Umbilical cord (tissue), 2 donors: ENCODE data around the gene SPECC1L. TPM values are rescaled to one million over a fixed set of nuclear protein-coding genes. Genes with fewer than 3 reads are reported as not detected.
A peak's percentile ranks its signal among the peaks of the same experiment; 100 is the strongest.

Experiments
- DNase-seq: peaks from one replicate; pipeline ENCODE4 v3.0.0-alpha.2; 2015; ENCODE audit warnings: low spot score
- total RNA-seq: library from RNA; depleted of rRNA; stranded (reverse); fragments of >200 nt; gene quantifications from one replicate; pipeline ENCODE4 v1.2.3, GENCODE V29; 2014; ENCODE audit warnings: low replicate concordance; ENCODE audit not compliant: insufficient read depth

The SPECC1L gene
- total RNA-seq, 1 donor from 2014 or later, result 40.9 TPM

DNA sequence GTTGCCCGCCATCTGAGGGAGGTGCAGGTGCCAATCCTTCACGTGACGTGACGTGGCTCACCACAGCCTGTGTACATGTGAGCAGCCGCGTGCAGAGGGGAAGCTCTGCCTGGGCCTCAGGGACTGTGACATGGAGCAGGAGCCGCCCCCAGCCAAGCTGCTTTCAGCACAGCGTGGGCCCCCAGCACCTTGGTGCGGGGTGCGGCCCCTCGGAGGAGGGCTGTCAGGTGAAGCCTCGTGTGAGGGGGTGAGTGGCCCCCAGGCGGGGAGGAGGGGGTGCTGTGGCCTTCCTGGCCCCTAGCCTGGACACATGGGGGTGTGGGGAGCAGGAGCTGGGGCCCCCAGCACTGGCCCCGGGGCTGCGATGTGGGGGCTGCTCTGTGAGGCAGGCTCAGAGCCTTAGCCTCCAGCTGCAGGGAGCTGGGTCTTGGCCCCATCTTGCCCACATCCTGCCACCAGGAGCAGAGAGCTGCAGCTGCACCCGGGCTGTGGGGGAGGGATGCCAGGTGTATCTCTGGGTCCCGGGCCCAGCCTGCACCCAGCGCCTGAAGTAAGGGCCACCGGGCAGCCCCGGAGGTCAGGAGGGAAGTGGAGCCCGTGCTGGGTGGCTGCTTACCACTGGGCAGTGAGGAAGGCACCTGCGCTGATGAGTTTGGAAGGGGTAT is 157.0 kb downstream of the SPECC1L start, which contains the start of gene ADORA2A:
TSS of gene ADORA2A (plus strand) at position 100 of the 665 bp plus-strand sequence. CDS start 5,806 bp downstream, outside the sequence.
- DNase-seq, result no peak

DNA sequence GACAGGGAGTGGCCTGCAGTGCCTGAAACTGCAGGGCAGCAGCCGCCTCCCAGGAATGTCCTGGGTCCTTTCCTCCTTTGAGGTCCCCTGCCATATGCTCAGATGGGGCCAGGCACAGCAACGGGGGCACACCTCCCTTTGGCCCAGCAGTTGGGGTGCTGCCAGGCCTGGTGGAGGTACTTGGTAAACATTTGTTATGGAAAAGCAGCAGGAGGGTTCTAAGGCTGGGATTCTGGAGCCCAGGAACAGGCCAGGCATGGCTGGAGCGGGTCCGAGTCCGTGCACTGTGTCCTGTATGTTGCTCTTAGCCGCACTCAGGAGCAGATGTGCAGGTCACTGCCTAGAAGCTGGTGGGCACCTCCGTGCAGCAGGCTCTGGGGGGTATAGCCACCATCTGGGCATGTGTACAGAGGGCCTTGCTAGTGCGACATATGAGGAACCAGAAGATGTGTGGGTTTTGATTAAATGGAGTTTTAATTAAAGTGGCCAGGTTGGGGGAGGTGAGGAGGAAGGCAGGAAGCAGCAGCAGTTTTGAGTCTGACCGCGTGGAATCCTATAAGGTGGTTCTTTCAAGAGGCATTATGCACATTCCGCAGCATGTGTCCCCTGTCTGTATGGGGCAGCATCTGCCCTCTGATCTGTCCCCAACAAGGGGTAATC is 158.2 kb downstream of the SPECC1L start:
- no peak for DNase-seq

DNA sequence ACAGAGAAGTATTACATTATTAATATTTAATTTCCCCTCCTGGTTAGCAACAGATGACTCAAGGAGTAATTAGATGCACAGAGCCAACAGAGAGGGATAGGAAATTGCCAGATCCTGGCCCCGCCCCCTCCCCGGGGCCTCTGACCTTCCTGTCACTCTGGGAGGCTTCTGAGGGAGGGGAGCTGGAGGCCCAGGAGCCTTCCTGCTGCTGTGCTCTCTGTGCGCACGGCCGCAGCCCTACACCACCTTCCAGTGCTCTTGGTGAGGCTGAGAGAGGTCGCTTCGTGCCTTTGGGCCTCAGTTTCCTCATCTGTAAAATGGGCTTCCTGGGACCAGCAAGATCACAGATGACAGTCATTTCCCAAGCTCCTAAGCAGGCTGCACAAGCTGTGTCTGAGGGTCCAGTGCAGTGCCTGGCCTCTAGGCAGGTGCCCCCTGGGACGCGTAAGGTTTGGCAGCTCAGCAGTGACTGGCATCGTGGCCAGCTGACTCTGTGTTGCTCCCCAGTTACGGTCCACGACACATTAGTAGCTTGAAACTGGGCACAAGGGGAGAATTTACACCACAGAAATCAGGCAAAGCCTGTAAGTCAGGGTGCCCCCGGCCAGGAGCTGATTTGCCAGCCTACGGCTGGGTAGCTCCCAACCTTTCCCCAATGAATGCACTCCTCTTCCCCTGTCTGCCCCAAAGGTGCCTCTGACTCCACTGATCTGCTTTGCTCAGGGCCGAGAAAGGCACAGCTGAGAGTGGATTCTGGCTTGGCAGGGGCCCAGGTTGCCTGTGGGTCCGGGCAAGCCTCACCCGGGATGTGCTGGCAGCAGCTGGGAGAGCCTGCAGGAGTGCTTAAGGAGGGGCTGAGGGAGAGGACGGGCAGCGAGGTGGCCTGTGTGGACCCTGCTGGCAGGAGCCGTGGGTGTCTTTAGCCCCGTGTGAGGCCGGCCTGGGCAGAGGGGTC is 159.1 kb downstream of the SPECC1L start:
- no peak for DNase-seq

DNA sequence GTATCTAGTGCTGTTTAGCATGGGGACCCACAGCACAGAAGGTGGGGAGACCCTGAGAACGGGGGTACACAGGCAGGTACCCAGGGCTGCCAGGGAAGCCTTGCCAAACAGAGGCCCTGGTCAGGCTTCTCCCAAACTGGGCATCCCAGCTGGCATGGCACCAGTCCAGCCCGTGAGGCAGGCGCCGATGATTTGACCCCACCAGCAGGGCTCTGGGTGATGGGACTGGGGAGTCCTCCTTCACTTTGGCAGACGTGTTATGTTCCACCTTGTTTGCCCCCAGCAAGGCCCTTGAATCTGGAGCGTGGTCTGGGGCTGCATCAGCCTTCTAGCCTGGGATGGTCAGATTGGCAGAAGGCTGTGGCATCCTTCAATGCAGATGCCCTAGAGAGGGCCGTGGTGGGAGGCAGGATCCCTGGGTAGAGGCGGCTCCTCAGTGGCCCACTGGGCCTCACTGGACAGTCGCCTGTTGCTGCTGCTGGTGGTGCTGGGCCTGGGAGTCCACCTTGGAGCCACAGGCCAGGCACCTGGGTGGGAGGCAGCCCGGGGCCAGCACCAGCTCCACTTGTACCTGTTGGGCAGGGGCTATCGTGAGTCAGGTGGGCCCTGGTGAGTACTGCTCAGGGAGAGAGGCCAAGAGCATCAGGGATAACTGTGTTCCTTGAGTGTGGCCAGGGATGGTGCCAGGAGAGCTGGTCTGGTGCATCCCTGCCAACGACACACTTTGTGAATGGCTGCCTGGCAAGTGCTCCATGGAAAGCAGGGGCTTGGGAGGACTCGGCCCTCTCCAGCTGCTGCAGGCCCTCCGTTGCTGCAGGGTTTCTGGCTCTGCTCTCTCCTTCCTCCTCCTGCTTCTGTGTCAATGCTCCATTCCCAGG is 160.0 kb downstream of the SPECC1L start:
- no peak for DNase-seq

DNA sequence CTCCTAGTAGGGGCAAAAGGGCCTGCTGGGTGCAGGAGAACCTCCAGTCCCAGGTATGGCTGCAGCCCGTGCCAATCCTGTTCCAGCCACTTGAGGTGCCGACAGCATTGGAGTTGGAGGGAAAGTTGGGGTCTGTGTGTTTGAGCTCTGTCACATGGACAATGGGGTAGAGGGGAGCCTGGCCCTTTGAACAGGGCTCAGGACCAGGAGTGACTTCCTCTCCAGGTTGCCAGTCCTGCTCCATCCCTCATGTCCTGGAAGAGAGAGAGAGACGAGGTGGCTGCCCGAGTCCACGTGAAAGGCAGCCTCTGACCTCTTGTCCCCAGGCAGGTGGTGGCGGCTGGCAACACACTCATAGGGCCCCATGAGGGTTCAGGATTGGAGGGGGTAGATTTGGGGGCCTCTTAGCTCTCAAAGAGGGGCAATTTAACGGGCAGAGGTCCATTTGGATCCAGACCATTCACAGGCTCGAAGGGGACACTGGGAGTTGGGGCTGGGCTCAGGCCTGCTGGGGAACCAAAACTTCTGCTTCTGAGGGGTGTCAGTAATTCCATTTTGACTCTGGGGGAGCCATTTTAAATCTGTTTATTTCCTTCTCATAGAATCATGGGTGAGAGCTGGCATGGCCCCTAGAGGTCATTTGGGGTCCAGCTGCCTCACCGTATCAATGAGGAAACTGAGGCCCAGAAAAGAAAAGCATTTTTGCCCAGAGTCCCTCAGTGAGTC is 160.8 kb downstream of the SPECC1L start:
- DNase-seq, result no peak

DNA sequence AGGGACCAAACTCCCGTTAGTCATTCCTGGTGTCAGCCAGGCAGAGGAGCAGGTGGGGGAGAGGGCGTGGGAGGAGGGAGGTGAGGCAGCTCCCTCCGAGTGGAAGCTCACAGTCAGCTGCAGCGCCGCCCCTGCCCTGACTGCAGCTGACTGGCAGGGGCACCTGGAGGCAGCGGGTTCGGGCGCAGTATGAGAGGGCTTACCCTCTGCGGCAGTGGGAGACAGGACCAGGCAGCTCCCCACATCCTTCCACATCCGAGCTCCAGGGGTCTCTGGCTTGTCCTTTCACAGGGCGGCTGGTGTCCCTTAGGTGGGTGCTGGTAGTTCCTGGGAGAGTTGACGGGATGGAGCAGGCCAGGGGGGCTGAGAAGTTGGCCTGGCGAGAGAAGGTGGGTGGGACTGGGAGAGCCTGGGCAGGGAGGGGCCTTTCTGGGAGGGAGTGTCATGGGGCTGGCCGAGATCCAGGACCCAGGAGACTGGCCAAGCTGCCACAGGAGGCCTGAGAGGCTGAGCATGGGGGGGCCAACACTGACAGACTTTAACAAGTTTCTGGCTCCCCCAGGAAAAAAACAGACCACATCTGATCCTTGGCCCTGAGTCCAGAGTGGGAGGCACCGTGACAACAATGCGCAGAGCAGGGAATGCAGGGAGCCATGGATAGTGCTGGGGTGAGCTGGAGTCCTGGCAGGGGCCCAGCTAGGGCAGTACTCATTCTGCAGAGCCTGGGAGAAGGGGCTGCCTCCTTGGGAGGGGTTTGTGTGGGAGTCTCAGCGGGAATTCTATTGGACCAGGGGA is 161.6 kb downstream of the SPECC1L start:
- peak; percentile 69 for DNase-seq

DNA sequence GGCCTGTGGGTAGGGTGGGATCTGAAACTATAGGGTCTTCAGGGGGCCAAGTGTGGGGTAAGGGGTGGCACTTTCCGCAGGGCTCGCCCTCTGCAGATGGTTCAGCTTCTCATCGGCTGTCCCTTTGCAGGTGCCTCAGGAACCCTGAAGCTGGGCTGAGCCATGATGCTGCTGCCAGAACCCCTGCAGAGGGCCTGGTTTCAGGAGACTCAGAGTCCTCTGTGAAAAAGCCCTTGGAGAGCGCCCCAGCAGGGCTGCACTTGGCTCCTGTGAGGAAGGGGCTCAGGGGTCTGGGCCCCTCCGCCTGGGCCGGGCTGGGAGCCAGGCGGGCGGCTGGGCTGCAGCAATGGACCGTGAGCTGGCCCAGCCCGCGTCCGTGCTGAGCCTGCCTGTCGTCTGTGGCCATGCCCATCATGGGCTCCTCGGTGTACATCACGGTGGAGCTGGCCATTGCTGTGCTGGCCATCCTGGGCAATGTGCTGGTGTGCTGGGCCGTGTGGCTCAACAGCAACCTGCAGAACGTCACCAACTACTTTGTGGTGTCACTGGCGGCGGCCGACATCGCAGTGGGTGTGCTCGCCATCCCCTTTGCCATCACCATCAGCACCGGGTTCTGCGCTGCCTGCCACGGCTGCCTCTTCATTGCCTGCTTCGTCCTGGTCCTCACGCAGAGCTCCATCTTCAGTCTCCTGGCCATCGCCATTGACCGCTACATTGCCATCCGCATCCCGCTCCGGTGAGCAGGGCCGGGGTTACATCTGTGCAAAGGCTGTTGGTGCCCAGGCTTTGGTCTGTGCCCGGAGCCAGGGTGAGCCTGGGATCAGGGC is 162.6 kb downstream of the SPECC1L start:
- no peak for DNase-seq

DNA sequence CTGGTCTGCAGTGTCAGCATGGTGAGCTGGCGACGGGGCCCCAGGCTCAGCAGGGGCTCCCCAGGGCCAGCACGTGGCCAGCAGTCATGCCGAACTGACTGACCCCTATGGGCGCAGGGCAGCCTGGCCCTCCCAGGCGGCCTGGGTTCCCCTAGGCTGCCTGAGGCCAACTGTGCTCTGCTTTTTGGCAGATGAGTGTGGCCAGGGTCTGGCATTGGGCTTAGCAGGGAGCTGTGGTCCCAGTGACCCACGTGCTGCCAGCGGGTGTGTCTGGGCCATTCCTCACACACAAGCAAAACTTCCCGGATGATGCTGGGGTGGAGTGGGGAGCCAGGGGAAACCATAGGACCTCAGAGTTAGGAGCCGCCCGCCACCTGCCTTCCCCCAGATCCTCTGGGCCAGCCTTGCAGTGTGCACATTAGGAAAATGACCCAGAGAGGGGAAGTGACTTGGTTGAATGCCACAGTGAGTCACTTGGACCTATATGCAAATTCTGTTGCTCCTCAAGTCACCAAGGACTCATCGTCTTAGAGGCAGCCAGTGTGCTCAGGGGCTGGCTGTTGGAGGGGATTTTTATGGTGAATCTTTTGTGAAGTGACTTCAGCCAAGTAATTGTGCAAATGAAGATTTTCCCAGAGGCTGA is 163.3 kb downstream of the SPECC1L start:
- DNase-seq, result no peak

DNA sequence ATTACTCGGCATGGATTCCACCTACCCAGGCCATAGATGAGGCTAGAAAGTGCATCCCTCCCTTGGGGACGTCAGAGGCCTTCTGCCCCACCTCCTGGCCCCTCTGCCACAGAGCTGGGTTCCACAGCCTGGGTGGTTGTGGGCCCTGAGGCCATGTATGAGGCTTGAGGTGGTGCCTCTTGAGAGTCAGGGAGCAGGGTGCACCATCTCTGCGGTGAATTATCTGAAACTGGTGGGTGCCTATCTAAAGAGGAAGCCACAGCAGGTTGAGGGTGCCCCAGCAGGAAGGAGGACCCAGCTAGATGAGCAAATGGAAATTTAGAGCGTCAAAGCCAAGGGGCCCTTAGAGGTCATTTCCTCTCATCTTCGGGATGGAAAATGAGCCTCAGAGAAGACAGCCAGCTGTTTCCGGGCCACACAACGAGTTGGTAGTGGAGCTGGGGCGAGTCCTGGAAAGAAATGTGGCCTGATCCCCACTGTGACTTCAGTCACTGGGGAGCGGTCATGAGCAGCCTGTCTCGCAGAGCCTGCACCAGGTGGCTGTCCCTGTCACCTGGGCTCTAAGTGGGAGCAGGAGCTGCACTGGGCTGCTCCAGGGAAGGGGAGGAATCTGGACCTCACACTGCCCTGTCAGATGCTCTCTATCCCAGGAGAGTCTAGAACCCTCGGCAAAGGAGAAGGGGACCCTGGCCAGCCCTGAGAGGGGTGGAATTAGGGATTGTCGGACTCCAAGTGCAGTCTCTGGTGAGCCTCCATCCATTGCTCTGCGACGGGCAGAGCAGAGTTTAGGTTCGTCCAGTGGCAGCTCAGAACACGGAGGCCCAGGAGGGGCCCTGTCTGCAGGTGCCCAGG is 164.1 kb downstream of the SPECC1L start:
- DNase-seq, result peak; percentile 53

DNA sequence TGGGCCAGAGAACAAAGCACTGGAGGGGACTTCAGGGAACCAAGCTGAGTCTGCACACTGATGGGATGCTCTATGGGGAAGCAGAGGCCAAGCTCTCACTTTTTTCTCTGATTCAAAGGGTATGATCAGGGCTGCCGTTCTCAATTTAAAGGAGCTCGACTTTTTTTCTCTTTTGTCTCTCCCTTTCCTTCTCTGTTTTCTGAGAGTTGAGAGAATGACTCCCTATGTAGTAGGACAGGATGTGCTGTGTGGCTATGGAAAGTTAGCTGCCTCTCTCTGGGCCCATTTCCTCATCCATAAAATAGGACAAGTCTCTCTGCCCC is 164.7 kb downstream of the SPECC1L start:
- DNase-seq, result no peak

DNA sequence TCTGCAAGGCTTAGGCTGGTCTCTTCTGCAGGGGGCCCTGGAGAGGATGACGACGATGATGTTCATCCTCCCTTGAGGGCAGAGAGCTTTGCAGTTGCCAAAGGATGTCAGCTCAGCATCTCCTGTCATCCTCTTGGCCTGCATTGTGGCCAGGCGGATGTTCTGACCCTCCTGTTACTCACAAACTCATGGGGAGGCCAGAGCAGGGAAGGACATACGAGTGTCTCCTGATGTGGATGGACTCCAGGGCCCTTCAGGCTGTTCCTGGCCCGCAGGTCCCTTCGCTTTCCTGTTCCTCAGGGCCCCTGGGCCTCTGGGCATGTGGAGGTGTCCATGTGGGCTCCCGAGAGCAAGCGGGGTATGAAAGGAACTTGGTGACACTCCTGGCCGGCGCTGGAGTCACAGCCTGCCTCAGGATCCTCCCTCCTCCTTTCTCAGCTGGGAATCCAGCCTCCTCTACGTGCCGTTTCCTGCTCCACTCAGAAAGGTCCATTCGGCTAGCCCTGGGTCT is 165.3 kb downstream of the SPECC1L start:
- no peak for DNase-seq

DNA sequence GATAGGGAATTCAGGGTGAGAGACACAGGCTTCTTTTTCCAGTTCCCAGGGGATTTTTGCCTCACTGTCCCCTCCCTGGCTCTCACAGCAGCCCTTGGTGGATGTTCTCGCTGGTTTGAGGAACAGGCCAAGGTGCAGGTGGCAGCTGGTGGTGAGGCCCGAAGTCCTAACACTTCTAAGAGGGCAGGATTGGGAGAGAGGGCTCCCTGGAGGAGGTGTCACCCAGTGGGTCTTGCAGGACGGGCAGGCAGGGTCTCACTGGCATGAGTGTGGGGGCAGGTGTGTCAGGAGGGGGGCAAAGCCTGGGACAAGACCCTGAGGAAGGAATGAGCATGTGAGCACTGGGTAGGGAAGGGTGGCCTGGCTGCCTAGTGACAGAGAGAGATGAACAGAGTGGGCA is 165.9 kb downstream of the SPECC1L start:
- DNase-seq, result no peak

DNA sequence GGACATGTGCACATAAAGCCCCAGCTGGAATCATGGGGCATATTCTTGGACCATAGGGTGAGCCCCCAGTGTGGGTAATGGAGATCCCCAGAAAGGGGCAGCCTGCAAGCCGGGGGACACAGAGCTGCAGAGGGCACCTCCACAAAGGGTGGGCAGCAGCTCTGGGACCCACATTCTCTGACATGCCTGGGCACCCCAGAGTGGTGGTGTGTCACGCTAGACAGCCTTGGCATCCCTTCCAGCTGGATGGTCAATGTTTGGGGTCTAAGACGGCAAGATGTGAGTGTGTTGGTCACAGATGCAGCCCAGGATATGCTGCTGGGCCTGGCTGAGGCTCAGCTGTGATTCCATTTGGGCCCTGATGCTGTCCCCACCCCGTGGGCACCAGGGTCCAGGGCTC is 166.5 kb downstream of the SPECC1L start:
- no peak for DNase-seq

DNA sequence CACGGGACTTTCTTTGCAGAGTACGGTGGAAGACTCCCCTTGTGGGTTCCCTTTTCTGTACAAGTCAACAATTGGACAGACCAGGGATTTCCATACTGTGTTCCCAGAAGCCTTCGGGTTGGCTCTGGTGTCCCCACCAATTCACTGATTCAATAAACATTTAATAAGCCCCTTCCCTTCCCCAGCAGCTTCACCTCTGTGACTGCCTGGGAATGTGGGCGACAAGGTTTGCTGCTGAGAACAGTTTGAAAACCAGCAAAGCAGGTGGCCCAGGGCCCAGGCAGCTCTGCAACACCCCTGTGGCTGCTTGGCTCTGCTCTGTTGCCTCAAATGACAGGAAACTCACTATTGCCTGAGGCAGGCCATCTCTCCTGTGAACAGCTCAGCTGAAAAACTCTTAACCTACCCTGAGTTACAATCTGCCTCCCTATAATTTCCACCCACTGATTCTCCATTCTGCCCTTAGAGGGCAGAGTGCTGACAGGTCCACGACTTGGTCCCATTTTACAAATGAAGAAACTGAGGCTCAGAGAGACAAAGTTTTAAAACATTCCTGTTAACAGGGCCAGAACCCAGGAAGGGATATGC is 167.2 kb downstream of the SPECC1L start:
- no peak for DNase-seq

DNA sequence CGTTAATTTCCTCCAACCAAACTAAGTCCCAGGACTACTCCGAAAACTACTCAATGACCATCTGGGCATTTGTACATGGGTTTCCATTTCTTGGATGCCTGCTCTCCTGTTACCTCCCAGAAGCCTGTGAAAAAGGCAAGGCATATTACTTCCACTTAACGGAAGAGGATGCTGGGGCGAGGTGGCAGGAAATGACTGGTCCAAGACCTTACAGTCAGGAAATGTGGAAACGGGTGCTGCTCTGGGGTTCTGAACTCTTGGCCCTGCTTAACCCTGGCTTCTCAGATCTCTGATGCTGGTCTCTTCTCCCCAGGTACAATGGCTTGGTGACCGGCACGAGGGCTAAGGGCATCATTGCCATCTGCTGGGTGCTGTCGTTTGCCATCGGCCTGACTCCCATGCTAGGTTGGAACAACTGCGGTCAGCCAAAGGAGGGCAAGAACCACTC is 169.7 kb downstream of the SPECC1L start:
- DNase-seq, result no peak

DNA sequence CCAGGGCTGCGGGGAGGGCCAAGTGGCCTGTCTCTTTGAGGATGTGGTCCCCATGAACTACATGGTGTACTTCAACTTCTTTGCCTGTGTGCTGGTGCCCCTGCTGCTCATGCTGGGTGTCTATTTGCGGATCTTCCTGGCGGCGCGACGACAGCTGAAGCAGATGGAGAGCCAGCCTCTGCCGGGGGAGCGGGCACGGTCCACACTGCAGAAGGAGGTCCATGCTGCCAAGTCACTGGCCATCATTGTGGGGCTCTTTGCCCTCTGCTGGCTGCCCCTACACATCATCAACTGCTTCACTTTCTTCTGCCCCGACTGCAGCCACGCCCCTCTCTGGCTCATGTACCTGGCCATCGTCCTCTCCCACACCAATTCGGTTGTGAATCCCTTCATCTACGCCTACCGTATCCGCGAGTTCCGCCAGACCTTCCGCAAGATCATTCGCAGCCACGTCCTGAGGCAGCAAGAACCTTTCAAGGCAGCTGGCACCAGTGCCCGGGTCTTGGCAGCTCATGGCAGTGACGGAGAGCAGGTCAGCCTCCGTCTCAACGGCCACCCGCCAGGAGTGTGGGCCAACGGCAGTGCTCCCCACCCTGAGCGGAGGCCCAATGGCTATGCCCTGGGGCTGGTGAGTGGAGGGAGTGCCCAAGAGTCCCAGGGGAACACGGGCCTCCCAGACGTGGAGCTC is 170.2 kb downstream of the SPECC1L start:
- no peak for DNase-seq
